Trophoblast cell (in vitro differentiated cells and primary cell): ENCODE results near the gene DPEP2. TPM values are rescaled to one million over a fixed set of nuclear protein-coding genes. Genes with fewer than 3 reads are reported as not detected.
"Not testable (repeated sequence)": the region's sequence is repeated elsewhere in the genome, so short reads cannot be mapped to it uniquely, and the experiment has no call there.

Experiments
- DNase-seq, 2 donors: peaks; one replicate each; pipeline ENCODE4 v3.0.0-alpha.2; 2016
- H2AFZ ChIP-seq: 2 replicates; pipeline ENCODE4 v1.6.1; 2013; ENCODE audit warnings: low read length, moderate library complexity, mild to moderate bottlenecking; ENCODE audit not compliant: insufficient read depth, poor library complexity
- H2AK5ac ChIP-seq: 2 replicates; pipeline ENCODE4 v1.6.1; 2013; ENCODE audit warnings: mild to moderate bottlenecking, low read length
- H2BK120ac ChIP-seq: 2 replicates; pipeline ENCODE4 v1.6.1; 2013; ENCODE audit warnings: low read length, mild to moderate bottlenecking, moderate library complexity; ENCODE audit not compliant: insufficient read depth, poor library complexity
- H2BK12ac ChIP-seq: 2 replicates; pipeline ENCODE4 v1.6.1; 2013; ENCODE audit warnings: mild to moderate bottlenecking, low read length, moderate library complexity
- H2BK5ac ChIP-seq: 2 replicates; pipeline ENCODE4 v1.6.1; 2013; ENCODE audit warnings: low read length, low read depth, moderate library complexity, mild to moderate bottlenecking; ENCODE audit not compliant: poor library complexity
- H3K14ac ChIP-seq: 2 replicates; pipeline ENCODE4 v1.6.1; 2013; ENCODE audit warnings: mild to moderate bottlenecking, low read length
- H3K18ac ChIP-seq: 2 replicates; pipeline ENCODE4 v1.6.1; 2013; ENCODE audit warnings: mild to moderate bottlenecking, low read length
- H3K23ac ChIP-seq: 2 replicates; pipeline ENCODE4 v1.6.1; 2013; ENCODE audit warnings: low read length
- H3K27ac ChIP-seq: 2 replicates; pipeline ENCODE4 v1.5.1; 2013; ENCODE audit warnings: low read depth, mild to moderate bottlenecking, inconsistent platforms, low read length, moderate library complexity
- H3K27me3 ChIP-seq: 2 replicates; pipeline ENCODE4 v1.6.1; 2013; ENCODE audit warnings: inconsistent platforms, mild to moderate bottlenecking, low read length, moderate library complexity; ENCODE audit not compliant: insufficient read depth
- H3K36me3 ChIP-seq, 2 experiments: 1 replicate in 1 of 2; 2 replicates in 1 of 2; pipeline ENCODE4 v1.6.1; 2013; ENCODE audit warnings: low read length in 2 of 2, mild to moderate bottlenecking in 2 of 2, moderate library complexity in 1 of 2; ENCODE audit not compliant: insufficient read depth in 2 of 2, control insufficient read depth in 1 of 2
- H3K4ac ChIP-seq: 2 replicates; pipeline ENCODE4 v1.6.1; 2013; ENCODE audit warnings: low read depth, mild to moderate bottlenecking, low read length, moderate library complexity
- H3K4me1 ChIP-seq, 2 experiments: 1 replicate in 1 of 2; 2 replicates in 1 of 2; pipeline ENCODE4 v1.6.1; 2013; ENCODE audit warnings: low read length in 2 of 2, mild to moderate bottlenecking in 2 of 2, moderate library complexity in 1 of 2; ENCODE audit not compliant: insufficient read depth in 2 of 2, control insufficient read depth in 1 of 2
- H3K4me2 ChIP-seq: 2 replicates; pipeline ENCODE4 v1.6.1; 2013; ENCODE audit warnings: inconsistent platforms, mild to moderate bottlenecking, low read length, moderate library complexity
- H3K4me3 ChIP-seq: 2 replicates; pipeline ENCODE4 v1.5.1; 2013; ENCODE audit warnings: mild to moderate bottlenecking, low read depth, low read length, inconsistent platforms
- H3K79me1 ChIP-seq: one replicate; pipeline ENCODE4 v1.6.1; 2013; ENCODE audit warnings: low read length
- H3K79me2 ChIP-seq: 2 replicates; pipeline ENCODE4 v1.6.1; 2013; ENCODE audit warnings: low read length, mild to moderate bottlenecking; ENCODE audit not compliant: control insufficient read depth, insufficient read depth, poor library complexity
- H3K9ac ChIP-seq: 2 replicates; pipeline ENCODE4 v1.6.1; 2013; ENCODE audit warnings: mild to moderate bottlenecking, low read length
- H3K9me3 ChIP-seq: 2 replicates; pipeline ENCODE4 v1.6.1; 2013; ENCODE audit warnings: low read depth, mild to moderate bottlenecking, control low read depth, inconsistent platforms, low read length; ENCODE audit not compliant: insufficient read depth
- H4K12ac ChIP-seq: 2 replicates; pipeline ENCODE4 v1.6.1; 2013; ENCODE audit warnings: low read depth, mild to moderate bottlenecking, low read length, moderate library complexity
- H4K8ac ChIP-seq: 2 replicates; pipeline ENCODE4 v1.6.1; 2013; ENCODE audit warnings: low read depth, mild to moderate bottlenecking, low read length, moderate library complexity
- H4K91ac ChIP-seq: one replicate; pipeline ENCODE4 v1.6.1; 2013; ENCODE audit warnings: low read depth, mild to moderate bottlenecking, low read length, moderate library complexity
- WGBS: extraction: QIAGEN DNeasy Blood & Tissue Kit; methylation state at CpG from one replicate; pipeline ENCODE4 v1.1.7; 2013; ENCODE audit warnings: missing lambda C conversion rate; ENCODE audit not compliant: insufficient read length, insufficient coverage; ENCODE audit errors: extremely low coverage; 5-methylcytosine and 5-hydroxymethylcytosine counted together
- polyA plus RNA-seq: library from polyadenylated mRNA; stranded (reverse); fragments of 200-250 nt; gene quantifications from 2 replicates; pipeline ENCODE4 v1.2.3, GENCODE V29; 2013

DPEP2 gene, protein sequence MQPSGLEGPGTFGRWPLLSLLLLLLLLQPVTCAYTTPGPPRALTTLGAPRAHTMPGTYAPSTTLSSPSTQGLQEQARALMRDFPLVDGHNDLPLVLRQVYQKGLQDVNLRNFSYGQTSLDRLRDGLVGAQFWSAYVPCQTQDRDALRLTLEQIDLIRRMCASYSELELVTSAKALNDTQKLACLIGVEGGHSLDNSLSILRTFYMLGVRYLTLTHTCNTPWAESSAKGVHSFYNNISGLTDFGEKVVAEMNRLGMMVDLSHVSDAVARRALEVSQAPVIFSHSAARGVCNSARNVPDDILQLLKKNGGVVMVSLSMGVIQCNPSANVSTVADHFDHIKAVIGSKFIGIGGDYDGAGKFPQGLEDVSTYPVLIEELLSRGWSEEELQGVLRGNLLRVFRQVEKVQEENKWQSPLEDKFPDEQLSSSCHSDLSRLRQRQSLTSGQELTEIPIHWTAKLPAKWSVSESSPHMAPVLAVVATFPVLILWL
- 0.08 TPM in 2 replicates for polyA plus RNA-seq

DNA sequence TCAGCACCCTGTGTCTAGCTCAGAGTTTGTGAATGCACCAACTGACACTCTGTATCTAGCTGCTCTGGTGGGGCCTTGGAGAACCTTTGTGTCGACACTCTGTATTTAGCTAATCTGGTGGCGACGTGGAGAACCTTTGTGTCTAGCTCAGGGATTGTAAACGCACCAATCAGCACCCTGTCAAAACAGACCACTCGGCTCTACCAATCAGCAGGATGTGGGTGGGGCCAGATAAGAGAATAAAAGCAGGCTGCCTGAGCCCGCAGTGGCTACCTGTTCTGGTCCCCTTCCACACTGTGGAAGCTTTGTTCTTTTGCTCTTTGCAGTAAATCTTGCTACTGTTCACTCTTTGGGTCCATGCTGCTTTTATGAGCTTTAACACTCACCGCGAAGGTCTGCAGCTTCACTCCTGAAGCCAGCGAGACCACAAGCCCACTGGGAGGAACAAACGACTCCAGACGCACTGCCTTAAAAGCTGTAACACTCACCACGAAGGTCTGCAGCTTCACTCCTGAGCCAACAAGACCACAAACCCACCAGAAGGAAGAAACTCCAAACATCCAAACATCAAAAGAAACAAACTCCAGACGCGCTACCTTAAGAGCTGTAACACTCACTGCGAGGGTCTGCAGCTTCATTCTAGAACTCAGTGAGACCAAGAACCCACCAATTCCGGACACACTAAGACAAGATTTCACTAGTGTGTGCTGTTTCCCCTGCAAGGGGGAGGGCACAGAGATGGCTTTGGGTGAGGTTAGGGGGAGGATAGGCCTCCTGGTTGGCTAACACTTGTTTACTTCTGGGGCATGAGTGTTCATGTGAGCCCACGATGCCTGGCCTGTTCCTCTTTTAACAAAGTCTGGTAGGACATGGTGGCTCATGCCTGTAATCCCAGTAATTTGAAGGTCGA, at the start of gene DPEP2:
TSS of gene DPEP2 (minus strand) at position 706 of the 910 bp plus-strand sequence. CDS start 6,272 bp downstream, outside the sequence.
- not testable (repeated sequence) for H3K9ac ChIP-seq, H3K4me1 ChIP-seq, H3K36me3 ChIP-seq, H3K14ac ChIP-seq, H3K27me3 ChIP-seq, DNase-seq, H3K79me2 ChIP-seq, H2AK5ac ChIP-seq, H2BK5ac ChIP-seq, H3K27ac ChIP-seq, H2BK120ac ChIP-seq, H3K4ac ChIP-seq, H3K18ac ChIP-seq, H2BK12ac ChIP-seq, H4K8ac ChIP-seq, H4K12ac ChIP-seq, H2AFZ ChIP-seq, H3K23ac ChIP-seq, H3K4me2 ChIP-seq, H3K79me1 ChIP-seq, H3K4me3 ChIP-seq, H3K9me3 ChIP-seq, H4K91ac ChIP-seq
- WGBS = no CpG with 5 or more reads among the region's 18 CpGs

GRCh38 chr16:68047987-68048386, 48.7 kb upstream of the DPEP2 start:
- H3K4me1 ChIP-seq = no peaks in the 10 kb centered on the region
- WGBS = no CpG with 5 or more reads among the region's 2 CpGs

DNA sequence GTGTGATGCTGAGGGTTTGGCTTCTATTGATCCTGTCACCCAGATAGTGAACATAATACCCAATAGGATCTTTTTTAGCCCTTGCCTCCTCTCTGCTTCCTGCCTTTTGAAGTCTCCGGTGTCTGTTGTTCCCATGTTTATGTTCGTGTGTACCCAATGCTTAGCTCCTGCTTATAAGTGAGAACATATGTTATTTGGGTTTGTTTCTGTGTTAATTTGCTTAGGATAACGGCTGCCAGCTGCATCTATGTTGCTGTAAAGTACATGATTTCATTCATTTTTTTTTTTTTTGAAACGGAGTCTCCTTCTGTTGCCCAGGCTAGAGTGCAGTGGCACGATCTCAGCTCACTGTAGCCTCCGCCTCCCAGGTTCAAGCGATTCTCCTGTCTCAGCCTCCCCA, 46.8 kb upstream of the DPEP2 start:
- no peak overlapping the region for H2AK5ac ChIP-seq
- H3K36me3 ChIP-seq = peaks cover 0 to 12% of the 10 kb centered on the region in 2 experiments
- no peak overlapping the region for H3K27ac ChIP-seq
- no peak overlapping the region for H3K23ac ChIP-seq
- H4K8ac ChIP-seq = no peak overlapping the region
- H4K12ac ChIP-seq = no peak overlapping the region
- no peak overlapping the region for H2AFZ ChIP-seq
- DNase-seq = no peak
- H3K79me2 ChIP-seq = no peaks in the 10 kb centered on the region
- H2BK120ac ChIP-seq = no peak overlapping the region
- H3K14ac ChIP-seq = no peak overlapping the region
- H3K4me3 ChIP-seq = no peak overlapping the region
- WGBS = no CpG with 5 or more reads among the region's 7 CpGs
- no peak overlapping the region for H3K18ac ChIP-seq
- no peak overlapping the region for H3K4ac ChIP-seq
- H3K4me2 ChIP-seq = no peak overlapping the region
- H2BK5ac ChIP-seq = no peak overlapping the region
- no peaks in the 10 kb centered on the region for H3K4me1 ChIP-seq
- H2BK12ac ChIP-seq = no peak overlapping the region
- H3K9me3 ChIP-seq = no peaks in the 10 kb centered on the region
- no peak overlapping the region for H4K91ac ChIP-seq
- no peaks in the 10 kb centered on the region for H3K27me3 ChIP-seq
- H3K79me1 ChIP-seq = no peaks in the 10 kb centered on the region
- no peak overlapping the region for H3K9ac ChIP-seq

More at GRCh38 chr16:68047987-68048386, 48.7 kb upstream of the DPEP2 start:
- Histone ChIP-seq H3K18ac (no peak overlapping the region), H3K9ac (no peak overlapping the region), H2BK120ac (no peak overlapping the region), H2BK5ac (no peak overlapping the region), H2AFZ (no peak overlapping the region), H3K79me1 (no peaks in the 10 kb centered on the region), H3K27me3 (no peaks in the 10 kb centered on the region), H3K4ac (no peak overlapping the region), H3K27ac (no peak overlapping the region), H3K79me2 (no peaks in the 10 kb centered on the region), H3K4me3 (no peak overlapping the region), H3K14ac (no peak overlapping the region), H2AK5ac (no peak overlapping the region), H3K4me2 (no peak overlapping the region), H4K8ac (no peak overlapping the region), H3K36me3 (peaks cover 2 to 8% of the 10 kb centered on the region in 2 experiments), H3K9me3 (no peaks in the 10 kb centered on the region), H4K91ac (no peak overlapping the region), H4K12ac (no peak overlapping the region), H2BK12ac (no peak overlapping the region), H3K23ac (no peak overlapping the region)
- no peak for DNase-seq

GRCh38 chr16:68041783-68042182, 42.5 kb upstream of the DPEP2 start:
- no peak overlapping the region for H3K4me3 ChIP-seq
- no peak overlapping the region for H3K9ac ChIP-seq
- H3K79me1 ChIP-seq = no peaks in the 10 kb centered on the region
- H3K36me3 ChIP-seq = peaks cover 6 to 9% of the 10 kb centered on the region in 2 experiments
- WGBS = no CpG with 5 or more reads among the region's 2 CpGs
- H3K27me3 ChIP-seq = no peaks in the 10 kb centered on the region
- H3K79me2 ChIP-seq = no peaks in the 10 kb centered on the region
- no peak overlapping the region for H3K27ac ChIP-seq
- H2BK12ac ChIP-seq = no peak overlapping the region
- no peak overlapping the region for H4K12ac ChIP-seq
- H2BK120ac ChIP-seq = no peak overlapping the region
- no peak overlapping the region for H4K91ac ChIP-seq
- no peak for DNase-seq
- H3K14ac ChIP-seq = no peak overlapping the region
- H3K9me3 ChIP-seq = no peaks in the 10 kb centered on the region
- no peak overlapping the region for H3K18ac ChIP-seq
- H3K23ac ChIP-seq = no peak overlapping the region
- H2AFZ ChIP-seq = no peak overlapping the region
- no peak overlapping the region for H4K8ac ChIP-seq
- no peaks in the 10 kb centered on the region for H3K4me1 ChIP-seq
- no peak overlapping the region for H3K4ac ChIP-seq
- H2BK5ac ChIP-seq = no peak overlapping the region
- H3K4me2 ChIP-seq = no peak overlapping the region
- H2AK5ac ChIP-seq = no peak overlapping the region
